Coronary artery (tissue), 2 donors: ENCODE measurements around the gene KRTAP20-3.

Experiments
- DNase-seq: peaks from one replicate; pipeline ENCODE4 v3.0.0-alpha.2; 2017; ENCODE audit warnings: low spot score
- H3K27ac ChIP-seq, 2 donors: fragments of 200-600 bp; sonication (generic); one replicate each; pipeline ENCODE4 v1.5.1; 2016 to 2019
- H3K4me3 ChIP-seq: fragments of 200-600 bp; sonication (generic); 2 replicates; pipeline ENCODE4 v1.5.1; 2016; ENCODE audit warnings: mild to moderate bottlenecking, moderate library complexity
- CTCF ChIP-seq: fragments of 200-600 bp; sonication (generic); IDR thresholded peaks from one replicate; pipeline ENCODE4 v1.5.1; 2019; ENCODE audit warnings: antibody characterized with exemption

Gene KRTAP20-3

DNA sequence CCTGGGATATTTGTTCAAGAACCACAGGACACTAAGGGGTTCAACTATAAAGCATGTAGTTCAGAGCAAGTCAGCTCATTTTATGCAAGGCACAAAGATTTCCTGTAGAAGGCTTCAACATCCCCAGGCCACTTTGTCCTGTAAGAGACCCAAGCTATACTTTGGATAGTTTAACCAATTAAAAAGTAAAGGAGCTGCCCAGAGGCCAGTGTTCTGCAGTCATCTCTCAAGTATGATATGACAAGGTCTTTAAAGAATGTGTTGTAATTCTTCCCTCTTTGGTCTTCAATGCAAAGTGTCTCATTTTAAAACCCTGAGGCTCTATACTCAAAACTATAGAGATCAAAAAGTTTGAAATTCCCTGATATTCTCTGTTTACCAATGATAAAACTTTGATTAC lies 34.1 kb downstream of the KRTAP20-3 start:
- no peak for TF ChIP-seq CTCF
- no peak for DNase-seq

DNA sequence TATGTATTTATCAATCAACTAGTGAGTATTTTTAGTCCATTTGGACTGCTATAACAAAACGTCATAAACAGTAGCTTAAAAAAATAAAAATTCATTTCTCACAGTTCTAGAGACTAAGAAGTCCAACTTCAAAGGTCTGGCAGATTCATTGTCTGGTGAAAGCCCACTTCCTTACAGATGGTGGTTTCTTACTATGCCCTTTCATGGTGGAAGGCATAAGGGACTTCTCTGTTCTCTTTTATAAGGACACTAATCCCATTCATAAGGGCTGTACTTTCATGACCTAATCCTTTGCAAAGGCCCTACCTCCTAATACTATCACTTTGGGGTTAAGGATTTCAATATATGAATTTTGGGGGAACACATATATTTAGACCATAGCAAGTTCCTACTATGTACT lies 37.9 kb downstream of the KRTAP20-3 start:
- Histone ChIP-seq H3K27ac (no peak overlapping the region), H3K4me3 (no peak overlapping the region)
- TF ChIP-seq CTCF = no peak
- no peak for DNase-seq

More for the DNA sequence above, 34.1 kb downstream of the KRTAP20-3 start:
- Histone ChIP-seq H3K4me3 (no peak overlapping the region), H3K27ac (no peak overlapping the region)

GRCh38 chr21:30684506-30684905 lies 41.8 kb downstream of the KRTAP20-3 start:
- Histone ChIP-seq H3K27ac (no peak overlapping the region), H3K4me3 (no peak overlapping the region)
- no peak for DNase-seq
- no peak for TF ChIP-seq CTCF

DNA sequence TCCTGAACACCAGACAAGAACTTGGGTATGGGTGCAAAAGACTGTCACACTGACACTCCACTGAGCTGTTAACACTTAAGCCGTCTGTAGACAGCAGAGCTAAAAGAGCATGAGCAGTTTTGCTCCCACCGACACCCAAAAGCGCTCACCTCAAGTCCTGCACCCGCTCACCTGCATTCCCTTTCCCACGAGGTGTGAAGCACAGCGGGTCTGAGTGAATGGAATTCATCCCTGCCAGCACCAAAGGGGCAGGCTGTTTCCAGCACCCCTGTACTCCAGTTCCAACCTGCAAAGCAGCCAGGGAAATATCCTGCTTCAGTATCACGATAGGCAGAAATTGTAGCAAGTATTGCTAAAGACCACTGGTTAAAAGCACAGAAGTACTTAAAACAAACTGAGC lies 47.2 kb downstream of the KRTAP20-3 start:
- no peak overlapping the region for H3K27ac ChIP-seq
- no peak for TF ChIP-seq CTCF
- no peak overlapping the region for H3K4me3 ChIP-seq
- DNase-seq = no peak
